ENCODE measurements around the gene GLA. TPM values are rescaled to one million over a fixed set of nuclear protein-coding genes. Genes with fewer than 3 reads are reported as not detected.

GLA gene
- total and polyA plus RNA-seq, 9 of the 15 experiments (the other 6 are each of a cell fraction or from before 2014, with no cell fraction given) = 41.7 to 146 (median 73.8) TPM

- TF ChIP-seq BDP1 (IDR thresholded peaks at IDR 0.05; ENCODE audit: insufficient read depth, insufficient read length) (no peak), CBFA2T3 (IDR thresholded peaks at IDR 0.05) (no peak), HMBOX1 (IDR thresholded peaks at IDR 0.05) (no peak; the same call in 1 of the 2 replicates), ZC3H11A (IDR thresholded peaks at IDR 0.05; ENCODE audit: low read depth, low read length) (no peak), ZBTB49 (CRISPR knock-in tag; IDR thresholded peaks at IDR 0.05; ENCODE audit: borderline replicate concordance) (no peak), E2F8 (IDR thresholded peaks at IDR 0.05; ENCODE audit: low read depth, partially characterized antibody) (peak; percentile 52), ZNF79 (CRISPR knock-in tag; IDR thresholded peaks at IDR 0.05; ENCODE audit: low read depth) (no peak), FUS (optimal IDR thresholded peaks at IDR 0.05; ENCODE audit: low read depth, low read length) (no peak), CBX1 (IDR thresholded peaks at IDR 0.05; ENCODE audit: low read depth) (no peak), TBP (optimal IDR thresholded peaks at IDR 0.05; ENCODE audit: low read depth, low read length) (no peak), ZNF253 (CRISPR knock-in tag; conservative IDR thresholded peaks at IDR 0.05) (no peak), ZNF384 (IDR thresholded peaks at IDR 0.05; ENCODE audit: low read depth, low read length) (no peak), KDM5B (IDR thresholded peaks at IDR 0.05; ENCODE audit: insufficient replicate concordance, low read depth, low read length) (peak; percentile 97), NCOA2 (IDR thresholded peaks at IDR 0.05; ENCODE audit: partially characterized antibody in 2 of 2) (no peak), THAP12 (CRISPR knock-in tag; IDR thresholded peaks at IDR 0.05) (peak; percentile 97), FOXP4 (CRISPR knock-in tag; IDR thresholded peaks at IDR 0.05; ENCODE audit: borderline replicate concordance) (no peak)
Observed at GRCh38 chrX:101390664-101391525, 16.8 kb downstream of the GLA start, which contains the start of gene RPL36A (continued).

Data from K562 (cell line).